IMR-90 (cell line): ENCODE measurements around the gene ONECUT1. TPM values are rescaled to one million over a fixed set of nuclear protein-coding genes. Genes with fewer than 3 reads are reported as not detected.

ENCODE experiments used
- ATAC-seq: fragments of 200-7000 bp; cut with Tn5 transposase; 2 replicates; pipeline ENCODE4 v1.9.1; 2020; ENCODE audit warnings: low read depth, mild to moderate bottlenecking, moderate library complexity
- BruUV-seq: library from RNA; stranded (reverse); fragments of 400-500 nt; replicated peaks from 2 replicates; lab custom pipeline; 2021; lab: Mats Ljungman, UMichigan
- CTCF ChIA-PET: fragments of 300-600 bp; formaldehyde crosslinking; extraction: SDS; loops from one replicate; lab custom pipeline; 2021; ENCODE audit warnings: antibody characterized with exemption; lab: Yijun Ruan, JAX
- POLR2A ChIA-PET: fragments of 300-600 bp; sonication (Branson Sonifier 250); formaldehyde crosslinking; loops from one replicate; lab custom pipeline; 2022; ENCODE audit warnings: antibody characterized with exemption; ENCODE audit not compliant: unreplicated experiment; lab: Charles Lee
- DNase-seq: peaks from one replicate; pipeline ENCODE4 v3.0.0; 2013
- H2AFZ ChIP-seq: replicated peaks from 2 replicates; pipeline ENCODE3; 2013; ENCODE audit warnings: low read length, mild to moderate bottlenecking; ENCODE audit not compliant: poor library complexity
- H2AK5ac ChIP-seq: 2 replicates; pipeline ENCODE4 v1.6.1; 2013; ENCODE audit warnings: low read depth, low read length, inconsistent platforms
- H2AK9ac ChIP-seq: replicated peaks from 2 replicates; pipeline ENCODE3; 2013; ENCODE audit warnings: mild to moderate bottlenecking, low read depth, low read length, moderate library complexity; ENCODE audit not compliant: poor library complexity
- H2BK120ac ChIP-seq: 2 replicates; pipeline ENCODE4 v1.6.1; 2013; ENCODE audit warnings: low read depth, low read length, inconsistent platforms
- H2BK15ac ChIP-seq: 3 replicates; pipeline ENCODE4 v1.6.1; 2013; ENCODE audit warnings: low read depth, low read length, inconsistent platforms
- H2BK20ac ChIP-seq: 2 replicates; pipeline ENCODE4 v1.6.1; 2013; ENCODE audit warnings: low read depth, mild to moderate bottlenecking, inconsistent platforms, low read length, moderate library complexity
- H2BK5ac ChIP-seq: 2 replicates; pipeline ENCODE4 v1.6.1; 2013; ENCODE audit warnings: mild to moderate bottlenecking, low read depth, low read length, inconsistent platforms; ENCODE audit not compliant: poor library complexity, severe bottlenecking
- H3K14ac ChIP-seq: replicated peaks from 2 replicates; pipeline ENCODE4 v1.6.1; 2013; ENCODE audit warnings: low read depth, low read length, inconsistent platforms
- H3K18ac ChIP-seq: 2 replicates; pipeline ENCODE4 v1.6.1; 2013; ENCODE audit warnings: low read depth, low read length, control low read depth
- H3K23ac ChIP-seq: 2 replicates; pipeline ENCODE4 v1.6.1; 2013; ENCODE audit warnings: low read depth, low read length, inconsistent platforms
- H3K27ac ChIP-seq: 2 replicates; pipeline ENCODE4 v1.5.1; 2013; ENCODE audit warnings: mild to moderate bottlenecking, control low read depth, low read length; ENCODE audit not compliant: insufficient read depth
- H3K27me3 ChIP-seq: 2 replicates; pipeline ENCODE4 v1.6.1; 2013; ENCODE audit warnings: low read length; ENCODE audit not compliant: control insufficient read depth, insufficient read depth
- H3K36me3 ChIP-seq: 2 replicates; pipeline ENCODE4 v1.6.1; 2013; ENCODE audit warnings: low read length, mixed read lengths; ENCODE audit not compliant: control insufficient read depth, insufficient read depth
- H3K4ac ChIP-seq: 2 replicates; pipeline ENCODE4 v1.6.1; 2013; ENCODE audit warnings: low read depth, low read length, inconsistent platforms
- H3K4me1 ChIP-seq: 2 replicates; pipeline ENCODE4 v1.6.1; 2013; ENCODE audit warnings: low read length, mixed read lengths; ENCODE audit not compliant: control insufficient read depth, insufficient read depth
- H3K4me2 ChIP-seq: 2 replicates; pipeline ENCODE4 v1.6.1; 2013; ENCODE audit warnings: low read depth, mild to moderate bottlenecking, control low read depth, low read length, moderate library complexity
- H3K4me3 ChIP-seq: 2 replicates; pipeline ENCODE4 v1.5.1; 2013; ENCODE audit warnings: low read depth, mild to moderate bottlenecking, control low read depth, low read length, moderate library complexity; ENCODE audit not compliant: insufficient read depth
- H3K56ac ChIP-seq: 2 replicates; pipeline ENCODE4 v1.6.1; 2013; ENCODE audit warnings: low read length, inconsistent platforms; ENCODE audit not compliant: insufficient read depth; ENCODE audit errors: extremely low read depth
- H3K79me1 ChIP-seq, 2 experiments: 2 replicates each; pipeline ENCODE4 v1.6.1; 2013; ENCODE audit warnings: low read length in 2 of 2, inconsistent platforms in 1 of 2, low read depth in 1 of 2
- H3K9ac ChIP-seq: 2 replicates; pipeline ENCODE4 v1.6.1; 2013; ENCODE audit warnings: low read depth, low read length, control low read depth
- H3K9me1 ChIP-seq: 2 replicates; pipeline ENCODE4 v1.6.1; 2013; ENCODE audit warnings: low read length, inconsistent platforms; ENCODE audit not compliant: insufficient read depth
- H3K9me3 ChIP-seq: 2 replicates; pipeline ENCODE4 v1.6.1; 2013; ENCODE audit warnings: low read length; ENCODE audit not compliant: control insufficient read depth, insufficient read depth
- H4K20me1 ChIP-seq: 2 replicates; pipeline ENCODE4 v1.6.1; 2013; ENCODE audit warnings: low read length, inconsistent platforms; ENCODE audit not compliant: insufficient read depth
- H4K5ac ChIP-seq: 2 replicates; pipeline ENCODE4 v1.6.1; 2013; ENCODE audit warnings: mild to moderate bottlenecking, low read depth, low read length, control low read depth
- H4K8ac ChIP-seq, 2 experiments: 2 replicates each; pipeline ENCODE4 v1.6.1; 2013; ENCODE audit warnings: low read depth in 2 of 2, low read length in 2 of 2, control low read depth in 1 of 2, inconsistent platforms in 1 of 2
- H4K91ac ChIP-seq: 2 replicates; pipeline ENCODE4 v1.6.1; 2013; ENCODE audit warnings: low read depth, low read length, inconsistent platforms; ENCODE audit not compliant: insufficient read depth
- ELK1 ChIP-seq: fragments of 150-350 bp; IDR thresholded peaks from 2 replicates; pipeline ENCODE4 v1.6.1; 2016; ENCODE audit warnings: low read depth, mild to moderate bottlenecking, low read length, moderate library complexity, borderline replicate concordance
- MAFK ChIP-seq: IDR thresholded peaks from 2 replicates; pipeline ENCODE4 v1.6.1; 2012; ENCODE audit warnings: low read depth, low read length, improper control_type of control experiment
- MAZ ChIP-seq: IDR thresholded peaks from 2 replicates; pipeline ENCODE4 v1.6.1; 2012; ENCODE audit warnings: low read depth, mild to moderate bottlenecking, low read length, improper control_type of control experiment, moderate library complexity, borderline replicate concordance
- MXI1 ChIP-seq: IDR thresholded peaks from 2 replicates; pipeline ENCODE4 v1.6.1; 2012; ENCODE audit warnings: low read depth, mild to moderate bottlenecking, low read length, moderate library complexity, borderline replicate concordance
- NFE2L2 ChIP-seq: fragments of 150-350 bp; IDR thresholded peaks from 2 replicates; pipeline ENCODE4 v1.6.1; 2016; ENCODE audit warnings: low read depth, mild to moderate bottlenecking, low read length
- POLR2A ChIP-seq: IDR thresholded peaks from 2 replicates; pipeline ENCODE4 v1.6.1; 2012; ENCODE audit warnings: mild to moderate bottlenecking, low read depth, low read length
- RAD21 ChIP-seq: IDR thresholded peaks from 2 replicates; pipeline ENCODE4 v1.6.1; 2012; ENCODE audit warnings: low read length, improper control_type of control experiment
- RCOR1 ChIP-seq: IDR thresholded peaks from 2 replicates; pipeline ENCODE4 v1.6.1; 2012; ENCODE audit warnings: mild to moderate bottlenecking, low read length, improper control_type of control experiment; ENCODE audit not compliant: insufficient replicate concordance
- RFX5 ChIP-seq: IDR thresholded peaks from 2 replicates; pipeline ENCODE4 v1.8.0; 2012; ENCODE audit warnings: low read depth, mild to moderate bottlenecking, low read length, moderate library complexity
- SMC3 ChIP-seq: fragments of 150-350 bp; IDR thresholded peaks from 2 replicates; pipeline ENCODE4 v1.6.1; 2016; ENCODE audit warnings: low read depth, mild to moderate bottlenecking, antibody characterized with exemption, low read length, moderate library complexity
- USF2 ChIP-seq: fragments of 150-350 bp; IDR thresholded peaks from 2 replicates; pipeline ENCODE4 v1.6.1; 2017; ENCODE audit warnings: mild to moderate bottlenecking, antibody characterized with exemption, low read length, low read depth
- WGBS, 2 experiments: methylation state at CpG; one replicate each; pipeline versions ENCODE4 v1.1.5 to v1.1.7; 2013; ENCODE audit warnings: missing lambda C conversion rate in 2 of 2; ENCODE audit not compliant: insufficient read length in 1 of 2; ENCODE audit errors: extremely low coverage in 2 of 2; 5-methylcytosine and 5-hydroxymethylcytosine counted together
- dilution Hi-C: fragments of 300-500 bp; cut with HindIII; formaldehyde crosslinking; loops from one replicate; pipeline ENCODE4 v1.14.3; 2018; ENCODE audit warnings: low sequenced_read_pairs; ENCODE audit not compliant: unreplicated experiment
- in situ Hi-C: fragments of 300-500 bp; cut with MboI; formaldehyde crosslinking; loops from 3 replicates; pipeline ENCODE4 v1.14.3; 2019; ENCODE audit warnings: low sequenced_read_pairs, inconsistent platforms, mixed read lengths
- intact Hi-C: fragments of 100-400 bp; cut with micrococcal nuclease; formaldehyde crosslinking; loops from 2 replicates; pipeline ENCODE4 v1.10.0; 2022
- polyA plus RNA-seq, 3 experiments: library from polyadenylated mRNA; depleted of rRNA; stranded (reverse); fragments of >200 nt; gene quantifications; 2 replicates each; pipeline ENCODE4 v1.2.3, GENCODE V29; 2012; ENCODE audit warnings: low replicate concordance in 1 of 3
- total RNA-seq: library from RNA; depleted of rRNA; stranded (reverse); fragments of >200 nt; gene quantifications from 2 replicates; pipeline ENCODE4 v1.2.3, GENCODE V29; 2012

The ONECUT1 gene
- total and polyA plus RNA-seq, 2 of the 4 experiments (the other 2 are of a cell fraction): not detected

- H4K5ac ChIP-seq: no peak overlapping the region
- no peak overlapping the region for H3K9ac ChIP-seq
- DNase-seq (no peak), ATAC-seq (no peak)
- ChIA-PET POLR2A (no interaction called here), CTCF (no interaction called here)
- H2BK15ac ChIP-seq: no peak overlapping the region
- H4K91ac ChIP-seq: no peak overlapping the region
- H3K18ac ChIP-seq: no peak overlapping the region
- no peak overlapping the region for H3K4me2 ChIP-seq
- H2AK9ac ChIP-seq: no peak overlapping the region
- H2AK5ac ChIP-seq: no peak overlapping the region
- no peak overlapping the region for H2AFZ ChIP-seq
- TF ChIP-seq RAD21: no peak
- no peak for TF ChIP-seq MAZ
- no peak for TF ChIP-seq NFE2L2
- TF ChIP-seq MXI1: no peak
- TF ChIP-seq USF2: no peak
- no peak for TF ChIP-seq ELK1
- no peak for TF ChIP-seq RFX5
- no peak for TF ChIP-seq MAFK
- no peak for TF ChIP-seq SMC3
- no peak for TF ChIP-seq POLR2A
- TF ChIP-seq RCOR1: no peak
- WGBS, 2 experiments: no CpG with 5 or more reads among the region's 1 CpG
- no peak overlapping the region for H3K4me3 ChIP-seq
- no peak overlapping the region for H2BK5ac ChIP-seq
- H3K27ac ChIP-seq: no peak overlapping the region
- intact Hi-C loops (no loop called here), dilution Hi-C loops (no loop called here), in situ Hi-C loops (no loop called here)
- H4K20me1 ChIP-seq: no peaks in the 10 kb centered on the region
- H3K4me1 ChIP-seq: no peaks in the 10 kb centered on the region
- no peak overlapping the region for H2BK120ac ChIP-seq
- no peak overlapping the region for H3K14ac ChIP-seq
- H3K9me1 ChIP-seq: no peaks in the 10 kb centered on the region; the same call in 1 of the 2 replicates
- BruUV-seq: no TSS peak
- no peak overlapping the region for H3K56ac ChIP-seq
- H3K79me1 ChIP-seq: no peaks in the 10 kb centered on the region
- no peak overlapping the region for H4K8ac ChIP-seq
- H2BK20ac ChIP-seq: no peak overlapping the region
- H3K4ac ChIP-seq: no peak overlapping the region
- H3K23ac ChIP-seq: no peak overlapping the region
- H3K9me3 ChIP-seq: no peaks in the 10 kb centered on the region; the same call in 1 of the 2 replicates
- H3K36me3 ChIP-seq: no peaks in the 10 kb centered on the region
- H3K27me3 ChIP-seq: peaks cover 36% of the 10 kb centered on the region
Measured at GRCh38 chr15:52778457-52778856, 11.7 kb downstream of the ONECUT1 start.
